NCI-H524 treated with DMSO at 0.1 percent for 48 hours (cell line): ENCODE results near the gene LRP2BP.
A peak's percentile ranks its signal among the peaks of the same experiment; 100 is the strongest.
"Not testable (repeated sequence)": the region's sequence is repeated elsewhere in the genome, so short reads cannot be mapped to it uniquely, and the experiment has no call there.

Experiments
- DNase-seq: peaks from one replicate; lab custom pipeline; 2025; lab: John Stamatoyannopoulos, UW

The LRP2BP gene

DNA sequence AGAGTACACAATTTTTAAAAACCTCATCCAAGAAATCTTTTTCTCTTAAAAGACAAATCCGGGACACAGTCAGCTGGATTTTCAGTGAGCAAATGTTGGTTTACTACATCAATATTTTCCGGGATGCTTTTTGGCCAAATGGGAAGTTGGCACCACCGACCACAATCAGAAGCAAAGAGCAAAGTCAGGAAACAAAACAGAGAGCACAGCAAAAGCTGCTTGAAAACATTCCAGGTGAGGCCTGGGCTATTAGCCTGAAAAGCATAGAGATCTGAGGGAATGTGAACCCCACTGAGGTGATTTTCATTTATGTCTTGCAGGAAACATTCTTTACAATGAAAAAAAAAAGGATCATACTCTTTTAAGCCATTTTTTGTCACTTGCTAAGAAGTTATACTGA lies 33.9 kb downstream of the LRP2BP start:
- no peak for DNase-seq

DNA sequence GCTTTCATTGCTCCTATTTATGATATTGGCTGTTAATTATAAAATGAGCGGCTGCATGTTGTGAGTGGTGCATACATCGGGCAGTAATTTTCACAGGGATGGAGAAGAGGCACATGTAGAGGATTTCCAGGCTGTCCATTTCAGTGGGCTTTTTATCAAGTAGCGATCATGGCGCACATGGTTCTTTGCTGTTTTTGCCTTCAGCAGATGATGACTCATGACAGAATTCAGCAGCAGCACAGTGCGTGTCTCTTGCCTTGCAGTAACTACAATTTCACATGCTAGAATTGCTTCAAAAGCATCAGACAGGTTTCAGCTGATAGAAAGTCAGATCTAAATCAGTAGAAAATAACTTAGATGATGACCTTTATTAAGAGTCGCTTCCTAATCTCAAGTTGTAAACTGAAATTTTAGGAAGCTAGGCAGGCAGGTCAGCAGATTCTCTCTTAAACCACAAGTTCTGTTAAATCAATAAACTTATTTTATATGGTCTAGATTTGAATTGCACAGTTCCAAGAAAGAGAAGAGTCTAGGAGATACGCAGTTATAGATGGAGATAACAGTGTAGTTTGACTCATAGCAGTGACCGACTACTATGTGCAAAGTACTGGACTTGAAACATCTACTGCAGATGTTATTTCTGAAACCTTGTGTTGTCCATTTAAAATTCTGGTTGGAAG lies 35.8 kb downstream of the LRP2BP start:
- no peak for DNase-seq

DNA sequence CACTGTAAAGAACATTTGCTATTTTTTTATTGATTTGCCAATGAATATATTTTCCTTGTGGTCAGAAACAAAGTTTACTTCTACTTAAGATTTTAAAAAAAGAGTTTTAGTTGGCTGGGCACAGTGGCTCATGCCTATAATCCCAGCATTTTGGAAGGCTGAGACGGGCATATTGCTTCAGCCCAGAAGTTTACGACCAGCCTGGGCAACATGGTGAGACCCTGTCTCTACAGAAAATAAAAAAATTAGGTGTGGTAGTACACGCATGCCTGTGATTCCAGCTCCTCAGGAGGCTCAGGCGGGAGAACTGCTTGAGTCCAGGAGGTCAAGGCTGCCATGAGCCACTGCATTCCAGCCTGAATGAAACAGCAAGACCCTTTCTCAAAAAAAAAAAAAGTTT lies 36.8 kb downstream of the LRP2BP start:
- DNase-seq, result no peak

DNA sequence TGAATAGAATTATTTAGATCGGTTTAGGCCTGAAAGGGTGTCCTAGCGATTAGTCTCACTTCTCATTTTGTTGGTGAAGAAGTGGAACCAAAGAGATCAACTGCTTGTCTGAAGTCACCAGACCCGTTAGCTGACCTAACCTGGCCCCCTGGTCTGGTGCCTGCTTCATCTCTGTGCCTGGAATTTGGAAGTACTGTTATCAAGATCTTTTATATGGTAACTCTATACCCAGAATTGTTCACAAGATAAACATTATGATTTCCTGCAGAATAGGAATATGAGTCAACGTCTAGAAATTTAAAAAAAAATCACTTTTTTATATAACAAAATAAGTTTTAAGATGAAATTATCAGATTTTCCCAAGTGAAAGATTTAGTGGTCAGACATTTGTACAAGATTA lies 37.2 kb downstream of the LRP2BP start:
- DNase-seq, result no peak

DNA sequence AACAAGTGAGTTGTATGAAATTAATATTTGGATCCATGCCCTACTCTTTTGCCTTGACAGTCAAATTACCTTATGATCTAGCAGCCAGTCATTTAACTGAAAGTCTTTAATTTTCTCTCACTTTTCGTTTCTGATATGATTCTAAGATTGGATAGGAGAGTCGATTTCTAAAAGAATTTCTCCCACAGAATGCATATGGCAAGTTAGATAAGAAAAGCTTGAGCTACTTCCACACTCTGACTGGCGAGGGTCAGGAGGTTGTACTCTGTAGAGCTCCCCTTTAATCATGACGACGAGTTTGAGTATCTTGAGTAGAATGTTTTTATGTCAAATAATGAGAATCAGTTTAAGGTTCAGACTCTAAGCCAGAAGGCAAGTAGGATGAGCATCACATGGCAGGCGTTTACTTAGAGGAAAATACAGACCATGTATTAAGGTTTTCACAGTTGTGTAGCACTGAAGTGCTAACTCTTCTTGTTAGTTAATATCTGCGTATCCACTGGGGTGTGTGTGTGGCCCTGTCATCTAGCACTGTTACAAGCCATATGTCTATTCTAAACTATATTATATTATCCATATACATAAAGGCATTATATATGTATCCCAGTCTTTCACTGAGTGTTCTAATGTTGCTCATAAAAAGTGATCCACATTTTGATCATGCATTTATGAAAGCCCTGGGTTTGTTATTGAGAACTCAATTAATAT lies 37.8 kb downstream of the LRP2BP start:
- no peak for DNase-seq

DNA sequence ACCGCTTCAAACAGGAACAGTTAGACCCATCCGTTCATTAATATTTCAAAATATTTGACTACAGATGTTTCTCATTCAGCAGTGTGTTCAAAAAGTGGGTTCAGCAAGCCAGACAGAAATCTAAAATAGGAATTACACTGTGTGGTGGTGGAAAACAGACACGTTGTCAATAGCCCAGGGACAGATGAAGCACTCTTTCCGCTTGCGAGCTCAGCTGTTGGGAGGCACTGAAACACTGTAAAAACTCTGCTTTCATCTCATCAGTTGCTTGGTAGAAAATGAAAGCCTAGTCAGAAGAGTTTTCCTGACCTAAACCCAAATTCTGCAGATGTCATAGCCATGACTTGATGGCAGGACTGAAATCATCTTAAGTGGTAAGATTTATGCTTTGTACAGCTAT lies 38.5 kb downstream of the LRP2BP start:
- DNase-seq, result no peak

DNA sequence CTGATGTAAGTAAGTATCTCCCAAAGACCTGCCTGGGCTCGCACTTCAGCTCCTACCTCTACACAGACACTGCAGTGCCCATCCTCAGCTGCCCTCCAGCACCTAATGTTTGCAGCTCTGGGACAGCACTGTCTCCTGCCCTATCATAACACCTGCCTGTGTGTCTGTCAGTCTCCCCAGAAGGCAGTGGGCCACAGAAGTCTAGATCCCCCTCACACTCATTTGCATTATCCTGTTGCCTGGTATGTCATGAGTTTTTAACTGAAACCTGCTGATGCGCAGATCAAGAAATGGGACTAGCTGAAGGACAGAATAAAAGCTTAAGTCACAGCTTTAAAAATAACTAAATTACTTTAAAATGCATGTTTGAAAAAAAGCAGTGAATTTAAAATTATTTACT lies 43.0 kb downstream of the LRP2BP start:
- no peak for DNase-seq

DNA sequence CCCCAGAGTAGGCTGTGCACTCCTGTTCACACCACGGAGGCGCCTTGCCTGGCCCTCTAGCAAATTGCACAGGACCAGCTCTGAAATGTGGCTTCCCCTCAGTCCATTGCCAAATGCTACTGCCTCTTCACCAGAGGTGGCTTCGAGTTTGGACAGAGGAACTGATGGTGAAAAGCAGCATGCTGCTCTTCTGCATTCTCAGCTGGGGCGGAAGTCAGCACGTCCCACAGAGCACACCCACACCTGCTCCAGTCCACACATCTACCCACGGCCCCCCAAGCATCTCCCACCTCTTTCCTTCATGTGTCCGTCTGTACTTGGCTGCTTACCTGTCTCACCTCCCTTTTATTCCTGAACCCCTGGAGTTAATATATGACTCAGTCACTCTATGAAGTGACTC lies 43.5 kb downstream of the LRP2BP start:
- DNase-seq, result no peak

DNA sequence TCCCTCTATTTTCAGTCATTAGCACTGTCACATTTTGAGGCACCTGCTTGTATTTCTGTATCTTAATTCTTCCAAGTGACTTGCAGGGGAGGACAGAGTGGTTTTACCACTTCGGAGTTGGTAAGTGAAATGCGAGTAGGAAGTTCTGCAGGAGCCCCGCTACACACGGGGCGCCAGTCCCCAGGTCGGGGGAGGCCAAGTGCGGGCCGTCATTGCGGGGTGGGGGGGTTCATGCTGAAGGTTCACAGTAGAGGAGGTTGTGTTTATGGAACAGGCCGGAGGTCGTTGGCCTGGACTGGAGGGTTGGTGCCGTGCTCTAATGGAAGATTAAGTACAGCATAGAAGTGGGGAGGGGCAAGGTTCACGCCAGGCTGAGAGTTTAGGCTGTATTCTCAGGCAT lies 44.0 kb downstream of the LRP2BP start:
- no peak for DNase-seq

DNA sequence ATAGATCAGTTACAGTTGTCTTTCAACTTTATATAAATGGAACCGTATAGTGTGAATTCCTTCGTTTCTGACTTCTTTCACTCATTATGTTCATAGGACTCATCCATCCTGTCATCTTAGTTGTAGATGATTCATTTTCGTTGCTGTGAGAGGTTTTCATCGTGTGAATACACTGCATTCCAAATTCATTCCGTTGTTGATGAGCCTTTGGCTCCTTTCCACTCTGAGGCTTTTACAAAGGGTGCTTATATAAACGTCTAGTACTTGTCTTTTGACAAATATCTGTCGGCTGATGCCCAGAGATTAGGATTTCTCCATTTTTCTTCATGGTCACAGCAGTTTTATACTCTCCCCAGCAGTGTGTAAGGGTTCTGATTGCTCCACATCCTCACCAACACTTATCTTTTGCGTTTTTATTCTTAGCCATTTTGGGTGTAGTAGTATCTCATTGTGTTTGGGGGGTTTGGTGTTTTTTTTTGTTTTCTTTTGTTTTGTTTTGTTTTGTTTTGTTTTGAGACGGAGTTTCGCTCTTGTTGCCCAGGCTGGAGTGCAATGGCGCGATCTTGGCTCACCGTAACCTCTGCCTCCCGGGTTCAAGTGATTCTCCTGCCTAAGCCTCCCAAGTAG lies 48.6 kb downstream of the LRP2BP start:
- no peak for DNase-seq

DNA sequence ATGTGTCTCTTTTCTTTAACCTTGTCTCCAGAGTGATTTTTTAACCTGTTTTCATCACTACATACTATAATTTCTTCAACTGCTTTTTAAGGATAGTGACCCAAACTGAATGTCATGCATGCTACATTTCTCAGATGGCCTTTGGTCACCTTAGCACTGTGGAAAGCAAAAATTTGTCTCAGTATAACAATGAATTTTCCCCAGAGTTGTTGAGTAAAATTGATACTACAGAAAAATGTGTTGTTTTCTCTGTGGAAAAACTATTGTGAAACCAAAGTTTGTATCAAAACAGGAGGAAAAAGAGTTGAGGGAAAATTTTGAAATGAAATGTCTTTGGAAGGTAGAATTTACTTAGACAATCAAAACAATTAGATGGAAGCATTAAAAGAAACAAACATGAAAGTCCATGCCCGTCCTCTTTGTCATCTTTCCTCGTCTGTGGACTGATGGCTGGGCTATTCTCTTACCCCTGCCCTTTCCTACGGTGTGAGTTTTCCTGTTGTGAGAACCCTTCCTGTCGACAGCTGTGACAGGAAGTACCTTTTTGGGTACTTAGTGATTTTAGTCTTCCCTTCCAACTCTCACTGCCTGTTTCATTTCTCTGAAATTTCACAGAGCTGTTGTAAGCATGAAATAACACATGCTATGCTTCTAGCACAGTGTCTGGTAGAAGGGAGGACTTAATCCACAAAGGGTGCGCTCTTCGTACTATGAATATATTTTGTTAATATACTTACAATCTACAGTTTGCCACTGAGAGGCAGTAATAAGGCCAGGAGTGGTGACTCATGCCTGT lies 50.8 kb downstream of the LRP2BP start:
- DNase-seq, result no peak

DNA sequence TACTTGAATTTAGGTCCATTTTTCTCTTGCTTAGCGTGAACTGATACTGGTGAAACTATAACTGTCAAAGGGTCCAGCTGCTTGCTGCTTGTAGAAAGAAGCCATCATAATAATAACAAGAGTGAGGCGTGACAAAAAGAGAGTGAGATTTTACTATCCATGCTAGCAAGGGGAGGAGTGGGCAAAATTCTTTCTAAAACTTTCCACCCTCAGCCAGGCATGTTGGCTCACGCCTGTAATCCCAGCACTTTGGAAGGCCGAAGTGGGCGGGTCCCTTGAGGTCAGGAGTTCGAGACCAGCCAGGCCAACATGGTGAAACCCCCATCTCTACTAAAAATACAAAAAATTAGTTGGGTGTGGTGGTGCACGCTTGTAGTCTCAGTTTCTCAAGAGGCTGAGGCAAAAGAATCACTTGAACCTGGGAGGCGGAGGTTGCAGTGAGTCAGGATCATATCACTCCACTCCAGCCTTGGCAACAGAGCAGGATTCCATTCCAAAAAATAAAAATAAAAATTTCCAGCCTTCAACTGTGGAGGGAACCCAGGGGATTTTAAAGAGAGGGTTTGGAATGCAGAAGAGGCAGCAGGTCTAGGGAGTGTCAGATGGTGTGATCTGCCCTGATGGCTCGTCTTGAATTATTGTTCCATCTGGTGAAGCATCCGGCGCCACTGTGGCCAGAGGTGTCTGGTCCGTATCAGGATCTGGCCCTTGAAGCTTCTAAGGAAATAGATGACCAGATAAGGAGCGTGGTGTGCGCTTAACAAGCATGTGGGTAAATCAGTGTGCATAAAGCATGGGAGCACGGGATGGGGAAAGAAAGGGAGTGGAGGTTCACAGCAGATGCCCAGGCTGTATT lies 51.8 kb downstream of the LRP2BP start:
- DNase-seq, result peak; percentile 68

DNA sequence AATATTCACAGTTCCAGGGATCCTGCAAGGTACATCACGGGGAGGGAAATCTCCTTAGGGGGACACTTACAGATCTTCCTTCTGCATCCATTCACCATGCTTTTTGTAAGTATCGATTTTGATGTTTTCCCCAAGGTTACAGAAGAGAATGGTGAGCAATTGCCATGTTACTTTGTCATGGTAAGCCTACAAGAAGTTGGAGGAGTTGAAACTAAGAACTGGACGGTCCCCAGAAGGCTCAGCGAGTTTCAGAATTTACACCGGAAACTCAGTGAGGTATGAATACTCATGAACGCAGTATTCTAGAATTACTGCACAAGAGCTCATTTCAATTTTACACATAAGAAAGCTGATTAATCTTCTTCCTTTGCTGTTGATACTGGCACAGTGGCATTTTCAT lies 53.9 kb downstream of the LRP2BP start:
- no peak for DNase-seq

DNA sequence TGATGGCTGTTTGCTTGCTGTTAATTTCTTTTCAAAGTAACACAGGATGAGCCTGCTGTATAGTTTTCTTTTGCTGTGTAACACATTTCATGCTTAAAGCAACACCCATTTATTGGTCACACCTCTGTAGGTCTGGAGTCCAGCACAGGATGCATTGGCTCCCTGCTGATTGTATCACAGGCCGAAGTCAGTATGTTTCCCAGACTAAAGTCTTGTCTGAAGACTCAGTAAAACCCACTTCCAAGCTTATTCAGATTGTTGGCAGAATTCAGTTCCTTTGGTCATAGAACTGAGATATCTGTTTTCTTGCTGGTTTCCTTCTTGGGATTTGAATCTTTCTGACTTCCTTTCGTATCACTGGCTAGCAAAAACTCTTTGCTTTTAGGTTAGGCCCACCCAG lies 54.3 kb downstream of the LRP2BP start:
- DNase-seq, result no peak

DNA sequence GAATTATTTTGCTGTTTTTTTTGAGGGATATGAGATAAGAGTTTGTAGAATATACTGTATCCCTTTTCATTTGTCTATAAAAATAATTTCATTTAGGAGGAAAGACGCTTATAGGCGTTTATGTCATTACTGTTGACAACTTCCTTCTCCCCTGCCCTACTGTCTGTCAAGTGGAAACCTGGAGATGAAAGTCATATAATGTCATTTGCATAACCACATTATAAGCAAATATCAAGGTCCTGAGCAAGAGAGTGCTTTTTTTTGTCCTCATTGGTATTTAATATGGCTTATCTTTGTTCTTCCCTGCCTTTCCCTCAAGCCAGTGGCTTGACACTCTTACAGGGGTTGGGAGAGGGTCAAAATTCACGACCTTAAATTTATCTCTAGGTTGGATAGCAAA lies 55.8 kb downstream of the LRP2BP start:
- no peak for DNase-seq

DNA sequence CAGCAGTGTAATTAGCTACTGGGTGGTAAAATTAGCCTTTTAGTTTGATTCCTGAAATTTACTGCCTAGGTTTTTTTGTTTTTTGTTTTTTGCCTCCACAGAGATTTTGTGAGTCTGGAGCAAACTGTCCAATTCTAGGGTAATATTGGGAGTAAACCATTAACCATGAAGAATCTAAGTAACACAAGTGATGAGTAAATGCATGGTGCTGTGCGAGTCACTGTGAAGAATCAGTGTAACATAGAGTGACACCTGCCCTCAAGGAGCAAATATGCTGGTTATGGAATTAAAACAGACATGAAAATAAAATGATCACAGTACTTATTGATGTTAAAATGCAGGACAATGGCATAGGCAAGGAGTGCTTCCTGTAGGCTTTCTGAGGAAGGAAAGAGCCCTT lies 60.1 kb downstream of the LRP2BP start:
- no peak for DNase-seq

DNA sequence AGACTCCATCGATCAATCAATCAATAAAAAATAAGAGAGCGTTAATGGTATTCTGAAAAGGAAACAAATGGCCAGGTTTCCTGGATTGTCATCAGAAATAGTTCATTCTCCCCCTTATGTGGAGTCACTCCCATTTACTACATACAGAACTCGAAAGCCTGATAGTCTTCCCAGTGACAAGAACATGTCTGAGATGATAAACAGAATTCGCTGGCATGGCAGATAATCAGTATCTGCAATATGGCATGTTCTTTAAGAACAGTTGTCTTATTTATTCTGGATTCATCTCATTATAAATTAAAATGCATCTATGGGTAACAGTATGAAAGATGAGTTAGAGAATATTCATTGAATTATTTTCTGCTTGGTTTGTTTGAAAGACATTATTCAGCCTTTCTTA lies 61.4 kb downstream of the LRP2BP start:
- no peak for DNase-seq

DNA sequence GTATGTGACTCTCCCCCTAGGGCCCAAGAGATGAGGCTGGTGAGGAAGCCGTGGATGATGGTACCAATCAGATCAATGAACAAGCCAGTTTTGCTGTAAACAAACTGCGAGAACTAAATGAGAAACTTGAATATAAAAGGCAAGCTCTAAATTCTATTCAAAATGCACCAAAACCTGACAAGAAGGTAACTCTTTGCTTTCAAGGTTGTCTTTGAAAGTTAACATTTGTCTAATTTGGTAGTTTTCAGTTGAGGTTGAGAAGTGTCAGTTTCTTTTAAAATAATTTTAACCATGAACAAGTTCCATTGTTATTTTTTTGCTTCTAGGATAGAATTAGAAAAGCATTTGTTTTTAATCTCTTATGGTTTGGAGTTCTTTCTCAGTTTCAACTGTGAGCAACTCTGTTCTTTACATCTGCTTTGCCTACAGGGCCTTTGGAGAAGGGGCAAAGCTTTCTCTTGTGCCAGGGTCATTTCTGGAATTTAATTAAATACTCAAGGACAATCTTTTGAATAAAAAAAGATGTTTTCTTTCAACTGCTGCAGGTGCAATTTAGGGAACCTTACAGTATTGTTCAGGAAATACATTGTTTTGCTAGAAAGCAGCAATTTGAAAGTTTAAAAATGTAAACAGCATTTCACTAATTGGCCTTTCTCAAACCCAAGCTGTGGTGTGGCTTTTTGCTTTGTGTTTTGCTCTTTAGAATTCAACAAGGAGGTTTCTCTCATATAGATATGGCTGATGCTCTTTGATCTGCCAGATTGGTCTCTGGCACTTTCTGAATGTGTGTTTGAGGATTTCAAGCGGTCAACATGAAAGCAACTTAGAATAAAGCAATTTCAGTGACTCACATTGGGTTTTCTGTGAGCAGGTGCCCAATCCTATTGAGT lies 62.9 kb downstream of the LRP2BP start:
- DNase-seq, result no peak

DNA sequence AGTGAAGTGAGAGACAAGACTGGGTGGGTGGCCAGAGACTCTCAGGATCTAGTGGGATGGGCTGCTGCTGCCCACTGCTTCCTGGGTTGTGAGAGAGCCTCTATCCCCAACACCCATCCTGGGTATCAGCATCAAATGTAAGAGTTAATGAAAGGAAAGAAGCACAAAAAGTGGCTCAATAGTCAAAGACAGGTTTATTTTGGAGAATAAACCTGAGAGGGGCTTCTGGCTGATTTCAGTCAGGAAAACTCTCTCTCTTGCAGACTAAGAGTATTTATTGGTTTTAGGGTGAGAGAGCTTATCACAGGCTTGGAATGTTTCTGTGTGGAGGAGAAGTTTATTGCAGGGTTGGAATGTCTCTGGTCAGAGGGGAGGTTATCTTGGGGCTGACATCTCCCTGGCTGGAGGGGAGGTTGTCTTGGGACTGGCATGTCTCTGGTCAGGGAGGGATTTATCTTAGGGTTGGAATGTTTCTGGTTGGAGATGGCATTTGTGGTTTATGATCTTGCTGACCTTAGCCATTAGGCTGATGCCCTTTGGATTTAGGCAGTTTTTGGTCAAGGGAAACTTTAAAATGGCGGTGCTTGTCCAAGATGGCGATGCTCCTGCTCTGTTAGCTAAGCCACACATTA lies 65.7 kb downstream of the LRP2BP start:
- not testable (repeated sequence) for DNase-seq

DNA sequence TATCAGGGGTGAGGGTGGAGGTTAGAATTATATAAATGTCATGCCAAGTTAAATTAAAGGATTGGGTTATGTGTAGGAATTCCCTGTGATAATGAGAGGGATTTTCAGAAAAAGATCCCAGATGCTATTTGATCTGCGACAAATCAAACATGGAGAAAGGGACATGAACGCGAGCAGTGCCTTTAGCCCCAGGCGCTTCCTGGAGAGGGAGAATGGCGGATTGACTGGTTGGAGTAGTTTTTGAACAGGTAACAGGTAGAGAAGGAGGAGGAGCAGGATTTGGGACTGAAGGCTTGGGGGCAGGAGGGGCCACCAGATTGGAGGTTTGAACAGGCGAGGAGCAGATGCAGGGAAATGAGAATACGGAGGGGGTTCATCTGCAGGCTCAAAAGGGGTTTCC lies 67.1 kb downstream of the LRP2BP start:
- no peak for DNase-seq
